GM20000 (cell line): ENCODE results near the gene GPR55.

Experiments used
- DNase-seq: peaks from one replicate; pipeline ENCODE4 v3.0.0; 2012; ENCODE audit warnings: low spot score
- TF ChIP-seq, protein P1 (sequence below): IDR thresholded peaks from 2 replicates; pipeline ENCODE4 v1.5.1; 2012; ENCODE audit warnings: mild to moderate bottlenecking, control low read depth; ENCODE audit errors: extremely low read depth, missing control alignments

Gene GPR55

DNA sequence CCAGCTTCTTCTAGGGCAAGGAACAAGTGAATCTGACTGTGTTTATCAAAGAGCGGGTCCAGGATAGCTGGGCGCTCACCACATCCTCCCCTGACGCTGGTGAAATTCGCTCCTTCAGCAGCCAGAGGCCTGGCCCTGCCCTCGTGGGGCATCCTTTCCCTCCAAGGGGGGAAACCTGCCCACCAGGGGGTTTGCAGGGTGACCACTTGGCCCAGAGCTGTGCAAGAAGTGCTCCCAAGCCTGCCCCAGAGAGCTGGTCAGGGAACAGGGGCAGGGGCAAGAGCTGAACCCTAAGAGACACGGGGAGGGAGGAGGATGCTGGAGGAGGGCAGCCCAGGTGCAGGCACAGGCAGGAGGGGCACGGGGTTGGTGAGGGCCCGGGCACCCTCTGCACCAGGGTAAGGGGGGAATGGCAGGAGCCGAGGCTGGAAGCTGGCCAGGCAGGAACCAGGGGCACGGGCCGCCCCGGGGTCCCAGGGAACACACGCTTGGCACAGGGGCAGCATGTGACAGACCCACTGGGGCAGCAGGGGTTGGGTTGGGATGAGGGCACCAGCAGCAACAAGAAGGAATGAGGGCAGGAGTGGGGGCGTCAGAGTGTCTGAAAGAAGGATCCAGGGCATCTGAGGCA is 2.8 kb upstream of the GPR55 start:
- TF ChIP-seq, protein P1, sequence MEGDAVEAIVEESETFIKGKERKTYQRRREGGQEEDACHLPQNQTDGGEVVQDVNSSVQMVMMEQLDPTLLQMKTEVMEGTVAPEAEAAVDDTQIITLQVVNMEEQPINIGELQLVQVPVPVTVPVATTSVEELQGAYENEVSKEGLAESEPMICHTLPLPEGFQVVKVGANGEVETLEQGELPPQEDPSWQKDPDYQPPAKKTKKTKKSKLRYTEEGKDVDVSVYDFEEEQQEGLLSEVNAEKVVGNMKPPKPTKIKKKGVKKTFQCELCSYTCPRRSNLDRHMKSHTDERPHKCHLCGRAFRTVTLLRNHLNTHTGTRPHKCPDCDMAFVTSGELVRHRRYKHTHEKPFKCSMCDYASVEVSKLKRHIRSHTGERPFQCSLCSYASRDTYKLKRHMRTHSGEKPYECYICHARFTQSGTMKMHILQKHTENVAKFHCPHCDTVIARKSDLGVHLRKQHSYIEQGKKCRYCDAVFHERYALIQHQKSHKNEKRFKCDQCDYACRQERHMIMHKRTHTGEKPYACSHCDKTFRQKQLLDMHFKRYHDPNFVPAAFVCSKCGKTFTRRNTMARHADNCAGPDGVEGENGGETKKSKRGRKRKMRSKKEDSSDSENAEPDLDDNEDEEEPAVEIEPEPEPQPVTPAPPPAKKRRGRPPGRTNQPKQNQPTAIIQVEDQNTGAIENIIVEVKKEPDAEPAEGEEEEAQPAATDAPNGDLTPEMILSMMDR: no peak
- DNase-seq: no peak

DNA sequence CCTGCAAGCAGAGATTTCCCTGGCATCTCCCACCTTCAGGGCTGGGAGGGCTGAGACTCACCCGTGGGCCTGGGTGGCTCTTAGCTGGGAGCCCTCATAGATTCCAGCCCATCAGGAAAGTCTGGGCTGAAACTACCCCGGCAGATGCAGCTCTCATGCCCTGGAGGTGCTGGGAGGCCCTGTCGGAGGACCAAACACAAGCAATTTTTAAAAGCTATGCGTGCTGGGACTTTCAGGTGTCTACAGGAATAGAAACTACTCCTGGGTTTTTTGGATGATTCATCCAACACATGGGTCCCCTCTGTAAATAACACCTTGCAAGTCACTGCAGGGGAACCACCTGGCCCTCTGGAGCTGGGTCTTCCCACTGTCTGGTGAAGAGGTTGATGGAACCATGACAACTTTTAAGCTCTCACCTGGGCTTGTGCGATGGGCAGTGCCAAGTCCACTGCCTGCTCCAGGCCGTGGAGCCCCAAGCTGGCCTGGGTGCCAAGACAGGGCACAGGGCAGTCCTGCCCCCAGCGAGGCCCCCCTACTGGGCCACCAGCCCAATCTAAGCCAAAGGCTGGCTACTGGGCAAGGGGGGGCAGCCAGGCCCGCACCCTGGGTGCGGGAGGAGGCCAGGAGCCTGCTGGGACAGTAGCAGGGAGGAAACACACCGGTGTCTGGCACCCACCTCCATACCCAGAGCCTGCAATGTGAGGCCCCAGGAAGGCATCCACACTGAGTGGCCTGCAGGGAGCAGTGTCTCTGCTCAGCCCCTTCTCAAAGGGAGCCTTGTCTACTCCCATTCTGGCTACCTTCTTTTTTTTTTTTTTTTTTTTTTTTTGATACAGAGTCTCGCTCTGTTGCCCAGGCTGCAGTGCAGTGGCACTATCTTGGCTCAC is 1.1 kb upstream of the GPR55 start:
- TF ChIP-seq, protein P1: no peak
- peak; percentile 72 for DNase-seq

DNA sequence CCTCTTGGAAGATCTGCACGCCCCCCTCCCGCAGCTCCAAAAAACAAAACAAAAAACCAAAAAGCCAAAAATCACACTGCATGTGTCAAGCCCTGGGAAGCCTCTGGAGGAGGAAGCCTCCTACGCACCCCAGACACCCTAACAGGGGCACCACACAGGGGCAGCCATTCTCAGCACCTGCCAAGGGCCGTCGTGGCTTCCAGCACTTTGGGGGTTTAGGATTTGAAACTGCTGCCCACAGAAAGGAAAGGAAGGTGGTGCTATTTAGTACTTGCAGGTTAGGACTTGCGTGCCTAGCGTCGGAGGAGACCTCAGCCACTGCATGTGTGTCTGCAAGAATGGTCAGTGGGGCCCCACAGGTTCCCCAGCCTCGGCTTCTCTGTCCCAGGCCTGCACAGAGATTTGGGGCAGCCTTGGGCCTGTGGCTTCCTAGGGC is 419 bp upstream of the GPR55 start:
- TF ChIP-seq, protein P1: no peak

DNA sequence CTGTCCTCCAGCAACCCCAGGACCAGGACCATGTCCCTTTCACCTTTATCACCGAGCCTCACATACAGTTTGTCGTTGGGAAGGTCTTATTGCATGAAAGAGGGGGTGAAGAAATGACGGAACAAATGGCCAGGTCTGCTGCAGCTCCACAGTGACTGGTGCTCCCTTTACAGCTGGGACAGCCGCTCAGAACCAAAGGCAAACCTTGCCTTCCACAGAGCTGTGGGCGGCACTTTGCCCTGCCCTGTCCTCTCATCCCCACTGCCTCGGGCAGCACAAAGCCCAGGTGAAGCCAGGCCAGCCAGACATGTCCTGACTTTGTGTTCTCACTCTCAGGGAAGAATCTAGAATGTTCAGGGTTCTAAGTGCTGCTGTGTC is 961 bp downstream of the GPR55 start:
- TF ChIP-seq, protein P1: no peak
- no peak for DNase-seq

More for the DNA sequence above, 419 bp upstream of the GPR55 start:
- peak; percentile 51 for DNase-seq

DNA sequence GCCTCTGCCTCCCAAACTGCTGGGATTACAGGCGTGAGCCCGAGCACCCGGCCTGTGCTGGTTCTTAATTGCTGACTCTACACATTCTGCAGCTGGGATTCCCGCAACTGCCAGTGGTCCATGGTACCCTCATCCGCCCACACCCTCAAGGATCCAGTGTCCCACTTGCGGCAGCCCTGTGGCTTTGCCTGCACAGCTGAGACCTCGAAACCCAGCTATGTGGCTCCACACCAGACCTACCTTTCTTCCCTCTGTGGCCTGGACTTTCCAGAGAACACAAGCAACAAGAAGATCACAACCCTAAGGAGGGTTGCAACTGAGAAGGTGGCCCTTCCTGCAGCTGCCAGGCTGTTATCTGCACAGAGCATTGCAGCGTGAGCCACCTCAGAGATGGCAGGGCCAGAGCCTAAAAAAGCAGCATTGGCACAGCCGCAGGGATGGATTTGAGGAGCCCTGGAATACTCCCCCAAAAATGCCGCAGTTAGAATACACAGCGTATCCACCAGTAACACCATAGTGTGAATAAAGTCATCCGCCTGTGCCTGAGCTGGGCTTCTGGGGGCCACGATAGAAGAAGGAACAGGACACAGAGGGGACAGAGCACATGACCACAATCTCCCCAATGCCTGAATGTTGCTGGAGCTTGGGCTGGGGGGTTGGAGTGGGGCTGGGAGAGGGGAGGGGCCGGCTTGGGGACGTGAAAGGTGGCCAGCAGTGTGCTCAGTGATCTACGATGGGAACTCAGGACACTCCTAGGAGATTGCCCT is 1.9 kb downstream of the GPR55 start:
- TF ChIP-seq, protein P1: no peak
- DNase-seq: no peak

DNA sequence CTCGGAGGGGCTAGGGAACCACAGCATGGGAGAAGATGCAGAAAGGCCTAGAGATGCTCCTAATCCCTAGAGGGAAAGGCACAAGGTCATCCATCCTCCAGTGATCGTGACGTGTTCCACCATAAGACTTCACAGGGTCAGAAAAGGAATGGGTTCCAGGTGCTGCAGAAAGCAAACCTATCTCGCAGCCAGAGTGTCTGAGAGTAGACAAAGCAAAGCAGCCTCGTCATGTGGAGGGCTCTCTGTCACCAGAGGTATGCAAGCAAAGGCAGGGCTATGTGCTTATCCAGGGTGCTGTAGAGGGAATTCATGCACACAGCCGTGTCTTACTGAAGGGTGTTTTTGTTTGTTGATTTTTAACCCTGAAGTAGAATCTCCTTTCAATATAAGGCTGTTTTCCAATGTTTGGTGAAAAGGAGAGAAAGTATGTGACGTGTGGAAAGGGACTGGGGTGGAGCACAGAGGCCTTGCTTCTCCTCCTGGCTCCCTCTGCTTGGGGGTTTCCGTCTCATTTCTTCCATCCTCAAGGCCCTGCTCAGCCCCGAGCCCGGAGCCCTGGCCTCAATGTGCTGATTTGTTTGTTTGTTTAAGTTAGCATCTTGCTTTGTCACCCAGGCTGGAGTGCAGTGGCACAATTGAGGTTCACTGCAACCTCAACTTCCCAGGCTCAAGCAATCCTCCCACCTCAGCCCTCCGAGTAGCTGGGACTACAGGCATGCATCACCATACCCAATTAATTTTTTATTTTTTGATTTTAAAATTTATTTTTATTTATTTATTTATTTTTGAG is 3.0 kb downstream of the GPR55 start:
- DNase-seq: no peak
- TF ChIP-seq, protein P1: no peak
